OCI-LY1 (cell line): ENCODE results near the gene CAMK1G.

Experiments
- H2AFZ ChIP-seq: fragments of 200-600 bp; sonication (generic), shearing (Covaris generic); 2 replicates; pipeline ENCODE4 v1.6.0; 2014; ENCODE audit warnings: antibody characterized with exemption, mild to moderate bottlenecking, low read length
- H3F3A ChIP-seq: fragments of 200-600 bp; sonication (generic), shearing (Covaris generic); 2 replicates; pipeline ENCODE4 v1.6.0; 2014; ENCODE audit warnings: mild to moderate bottlenecking, antibody characterized with exemption, low read length, moderate library complexity; ENCODE audit not compliant: insufficient read depth
- H3K27ac ChIP-seq: fragments of 200-600 bp; sonication (generic); 2 replicates; pipeline ENCODE4 v1.5.1; 2014; ENCODE audit warnings: low read length, mixed run types, mild to moderate bottlenecking, low read depth; ENCODE audit not compliant: poor library complexity, severe bottlenecking
- H3K27me3 ChIP-seq: fragments of 200-600 bp; sonication (generic); 2 replicates; pipeline ENCODE4 v1.6.0; 2014; ENCODE audit warnings: antibody characterized with exemption, mild to moderate bottlenecking, low read length, moderate library complexity; ENCODE audit not compliant: insufficient read depth
- H3K36me3 ChIP-seq: fragments of 200-600 bp; sonication (generic); 2 replicates; pipeline ENCODE4 v1.6.1; 2014; ENCODE audit warnings: mild to moderate bottlenecking, antibody characterized with exemption, low read length, moderate library complexity, mixed read lengths; ENCODE audit not compliant: insufficient read depth
- H3K4me1 ChIP-seq: fragments of 200-600 bp; sonication (generic); 2 replicates; pipeline ENCODE4 v1.5.1; 2014; ENCODE audit warnings: mild to moderate bottlenecking, low read length, moderate library complexity; ENCODE audit not compliant: insufficient read depth, severe bottlenecking
- H3K4me2 ChIP-seq: fragments of 200-600 bp; sonication (generic), shearing (Covaris generic); 2 replicates; pipeline ENCODE4 v1.6.1; 2014; ENCODE audit warnings: low read length
- H3K4me3 ChIP-seq: fragments of 200-600 bp; sonication (generic); 2 replicates; pipeline ENCODE4 v1.5.1; 2014; ENCODE audit warnings: low read length, low read depth, mild to moderate bottlenecking, mixed read lengths; ENCODE audit not compliant: poor library complexity, severe bottlenecking
- H3K79me2 ChIP-seq: fragments of 200-600 bp; shearing (Covaris generic); 2 replicates; pipeline ENCODE4 v1.6.1; 2016; ENCODE audit warnings: mixed run types, low read length, mixed read lengths; ENCODE audit not compliant: insufficient read depth
- H3K9ac ChIP-seq: fragments of 200-600 bp; sonication (generic), shearing (Covaris generic); 2 replicates; pipeline ENCODE4 v1.6.1; 2014; ENCODE audit warnings: mild to moderate bottlenecking, low read length, mixed read lengths
- H3K9me2 ChIP-seq: fragments of 200-600 bp; sonication (generic), shearing (Covaris generic); 2 replicates; pipeline ENCODE4 v1.6.1; 2014; ENCODE audit warnings: low read depth, mild to moderate bottlenecking, low read length, mixed read lengths
- H3K9me3 ChIP-seq: fragments of 200-600 bp; shearing (Covaris generic); 2 replicates; pipeline ENCODE4 v1.6.1; 2014; ENCODE audit warnings: low read length, mixed read lengths
- H4K20me1 ChIP-seq: fragments of 200-600 bp; sonication (generic), shearing (Covaris generic); 2 replicates; pipeline ENCODE4 v1.6.0; 2016; ENCODE audit warnings: mild to moderate bottlenecking, low read length; ENCODE audit not compliant: insufficient read depth
- EZH2 ChIP-seq: fragments of 200-600 bp; sonication (generic), shearing (Covaris generic); IDR thresholded peaks from 2 replicates; pipeline ENCODE4 v1.8.0; 2017; ENCODE audit warnings: borderline replicate concordance, mixed run types, mild to moderate bottlenecking, antibody characterized with exemption, low read length, moderate library complexity, mixed read lengths
- TF ChIP-seq, protein P1 (sequence below): fragments of 200-600 bp; sonication (generic), shearing (Covaris generic); IDR thresholded peaks from 2 replicates; pipeline ENCODE4 v1.5.1; 2017; ENCODE audit warnings: mild to moderate bottlenecking, antibody characterized with exemption, low read length, moderate library complexity, mixed read lengths

Gene CAMK1G

DNA sequence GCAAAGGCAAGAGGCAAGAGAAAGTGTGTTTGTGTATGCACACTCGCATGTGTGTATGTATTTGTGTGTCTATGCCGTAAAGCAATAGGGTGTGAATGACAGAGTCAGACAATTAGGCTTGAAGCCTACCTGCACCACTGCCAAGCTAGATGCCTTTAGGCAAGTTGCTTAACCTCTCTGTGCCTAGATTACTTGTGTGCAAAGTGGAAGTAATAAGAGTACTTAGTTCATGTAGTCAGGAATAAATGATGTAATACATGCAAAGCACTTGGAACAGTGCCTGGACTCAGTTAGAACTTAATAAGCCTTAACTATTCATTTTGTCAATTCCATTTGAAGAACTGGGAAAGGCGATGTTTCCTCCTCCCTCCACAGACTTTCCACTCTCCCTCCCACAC, 37.0 kb downstream of the CAMK1G start:
- no peak overlapping the region for H3K4me2 ChIP-seq
- no peak overlapping the region for H3K9ac ChIP-seq
- H2AFZ ChIP-seq: no peak overlapping the region
- H3K4me1 ChIP-seq: no peaks in the 10 kb centered on the region
- no peak overlapping the region for H3K27ac ChIP-seq
- no peak overlapping the region for H3K4me3 ChIP-seq
- no peaks in the 10 kb centered on the region for H3K79me2 ChIP-seq
- no peaks in the 10 kb centered on the region for H3K9me2 ChIP-seq
- H4K20me1 ChIP-seq: no peaks in the 10 kb centered on the region
- no peaks in the 10 kb centered on the region for H3K36me3 ChIP-seq
- no peaks in the 10 kb centered on the region for H3F3A ChIP-seq
- H3K9me3 ChIP-seq: no peaks in the 10 kb centered on the region
- H3K27me3 ChIP-seq: 0 out of 2 replicates have a peak, but pooled peaks cover 4% of the 10 kb centered on the region
- no peak for TF ChIP-seq EZH2

- Histone ChIP-seq H3F3A (no peaks in the 10 kb centered on the region), H3K27me3 (0 out of 2 replicates have a peak, but pooled peaks cover 4% of the 10 kb centered on the region), H3K4me1 (no peaks in the 10 kb centered on the region), H3K79me2 (no peaks in the 10 kb centered on the region), H3K9ac (no peak overlapping the region), H3K4me2 (no peak overlapping the region), H3K27ac (no peak overlapping the region), H3K9me2 (no peaks in the 10 kb centered on the region), H3K4me3 (no peak overlapping the region), H4K20me1 (no peaks in the 10 kb centered on the region), H2AFZ (no peak overlapping the region), H3K9me3 (no peaks in the 10 kb centered on the region), H3K36me3 (no peaks in the 10 kb centered on the region)
- TF ChIP-seq, protein P1, sequence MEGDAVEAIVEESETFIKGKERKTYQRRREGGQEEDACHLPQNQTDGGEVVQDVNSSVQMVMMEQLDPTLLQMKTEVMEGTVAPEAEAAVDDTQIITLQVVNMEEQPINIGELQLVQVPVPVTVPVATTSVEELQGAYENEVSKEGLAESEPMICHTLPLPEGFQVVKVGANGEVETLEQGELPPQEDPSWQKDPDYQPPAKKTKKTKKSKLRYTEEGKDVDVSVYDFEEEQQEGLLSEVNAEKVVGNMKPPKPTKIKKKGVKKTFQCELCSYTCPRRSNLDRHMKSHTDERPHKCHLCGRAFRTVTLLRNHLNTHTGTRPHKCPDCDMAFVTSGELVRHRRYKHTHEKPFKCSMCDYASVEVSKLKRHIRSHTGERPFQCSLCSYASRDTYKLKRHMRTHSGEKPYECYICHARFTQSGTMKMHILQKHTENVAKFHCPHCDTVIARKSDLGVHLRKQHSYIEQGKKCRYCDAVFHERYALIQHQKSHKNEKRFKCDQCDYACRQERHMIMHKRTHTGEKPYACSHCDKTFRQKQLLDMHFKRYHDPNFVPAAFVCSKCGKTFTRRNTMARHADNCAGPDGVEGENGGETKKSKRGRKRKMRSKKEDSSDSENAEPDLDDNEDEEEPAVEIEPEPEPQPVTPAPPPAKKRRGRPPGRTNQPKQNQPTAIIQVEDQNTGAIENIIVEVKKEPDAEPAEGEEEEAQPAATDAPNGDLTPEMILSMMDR: no peak
- no peak for TF ChIP-seq EZH2
Observed at GRCh38 chr1:209621286-209621685, 37.8 kb downstream of the CAMK1G start.

- H3K27me3 ChIP-seq: 0 out of 2 replicates have a peak, but pooled peaks cover 4% of the 10 kb centered on the region
- H3K79me2 ChIP-seq: no peaks in the 10 kb centered on the region
- H3K4me2 ChIP-seq: no peak overlapping the region
- H3K4me3 ChIP-seq: no peak overlapping the region
- no peak overlapping the region for H3K27ac ChIP-seq
- H3K9me3 ChIP-seq: no peaks in the 10 kb centered on the region
- H3K36me3 ChIP-seq: no peaks in the 10 kb centered on the region
- H2AFZ ChIP-seq: no peak overlapping the region
- TF ChIP-seq, protein P1: no peak
- no peak for TF ChIP-seq EZH2
- H3K9ac ChIP-seq: no peak overlapping the region
- no peaks in the 10 kb centered on the region for H4K20me1 ChIP-seq
- no peaks in the 10 kb centered on the region for H3F3A ChIP-seq
- H3K4me1 ChIP-seq: no peaks in the 10 kb centered on the region
- H3K9me2 ChIP-seq: no peaks in the 10 kb centered on the region
Observed at GRCh38 chr1:209621741-209622655, 38.5 kb downstream of the CAMK1G start.
